GM19395 (cell line): ENCODE results near the gene PTTG2.

Source experiments
- ATAC-seq: cut with Tn5 transposase; IDR thresholded peaks from one replicate; pipeline ENCODE4 v1.9.1; 2021; ENCODE audit warnings: mild to moderate bottlenecking, moderate library complexity; ENCODE audit not compliant: unreplicated experiment

PTTG2 gene

DNA sequence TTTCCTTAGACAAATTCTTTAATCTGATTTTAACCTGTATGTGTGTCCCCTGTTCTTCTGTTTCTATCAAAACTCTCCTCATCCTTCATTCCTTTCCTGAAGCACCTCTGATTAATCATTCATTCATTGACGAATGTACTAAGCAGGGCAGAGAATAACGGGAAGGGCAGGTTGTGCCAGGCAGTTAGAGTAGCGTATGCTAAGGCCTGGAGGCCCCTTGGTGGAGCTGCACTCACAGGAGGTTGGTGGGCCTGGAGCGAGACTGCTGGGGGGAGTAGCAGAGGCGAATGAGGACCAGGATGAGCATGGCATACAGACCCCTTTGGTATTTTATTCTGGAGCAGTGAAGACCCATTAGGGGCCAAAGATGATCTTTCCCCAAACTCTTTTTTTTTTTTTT, 22.5 kb downstream of the PTTG2 start:
- no peak for ATAC-seq

DNA sequence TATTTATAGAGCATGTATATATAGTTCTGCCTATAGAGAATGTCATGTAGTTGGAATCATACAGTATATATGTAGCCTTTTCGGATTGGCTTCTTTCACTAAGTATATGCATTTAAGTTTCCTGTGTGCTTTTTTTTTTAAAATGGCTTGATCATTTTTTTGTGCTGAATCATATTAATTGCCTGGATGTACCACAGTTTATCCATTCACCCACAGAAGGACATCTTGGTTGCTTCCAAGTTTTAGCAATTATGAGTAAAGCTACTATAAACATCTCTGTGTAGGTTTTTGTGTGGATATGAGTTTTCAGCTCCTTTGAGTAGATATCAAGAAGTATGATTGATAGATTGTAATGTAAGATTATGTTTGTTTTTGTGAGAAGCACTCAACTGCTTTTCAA, 23.8 kb downstream of the PTTG2 start:
- no peak for ATAC-seq

DNA sequence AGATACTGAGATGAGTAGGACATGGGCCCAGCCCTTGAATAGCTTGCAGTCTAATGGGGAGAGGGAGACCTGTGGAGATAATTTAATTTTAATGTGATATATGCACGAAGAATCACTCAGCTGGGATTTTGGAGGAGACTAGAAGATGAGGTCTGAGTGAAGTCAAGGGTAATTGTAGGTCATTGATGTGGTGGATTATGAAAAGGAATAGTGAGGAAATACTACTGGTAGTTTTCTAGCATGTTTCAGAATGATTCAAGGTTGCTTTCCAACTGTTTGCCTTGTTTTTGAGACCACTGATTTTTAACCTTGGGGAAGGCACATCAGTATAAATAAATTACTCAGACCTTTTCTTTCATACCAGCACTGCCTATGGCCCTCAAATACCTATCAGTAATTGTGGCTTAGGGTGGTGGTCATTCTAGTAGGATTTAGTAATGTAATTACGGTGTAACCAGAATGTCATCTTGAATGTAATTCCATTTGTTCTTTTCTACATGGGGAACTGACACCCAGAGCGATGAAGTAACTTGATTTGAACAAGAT, 25.6 kb downstream of the PTTG2 start:
- ATAC-seq: no peak

DNA sequence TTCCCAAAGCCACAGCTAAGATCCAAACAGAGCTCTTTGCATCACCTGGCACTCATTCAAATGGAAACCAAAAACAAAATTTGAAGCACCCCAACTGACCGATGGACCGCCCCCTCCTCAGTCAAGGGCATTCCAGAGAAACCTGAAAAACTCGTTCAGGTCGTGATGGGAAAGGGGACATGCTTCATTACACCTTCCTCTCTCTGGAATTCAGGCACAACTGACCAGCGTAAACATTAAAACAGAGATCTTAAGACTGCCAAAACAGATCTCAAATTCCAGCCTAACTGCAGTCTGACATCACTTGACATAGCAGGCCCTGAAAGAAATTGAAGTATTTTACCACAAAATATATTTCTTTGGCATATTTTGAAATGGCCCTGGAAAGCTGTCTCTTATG, 28.5 kb downstream of the PTTG2 start:
- ATAC-seq: no peak

DNA sequence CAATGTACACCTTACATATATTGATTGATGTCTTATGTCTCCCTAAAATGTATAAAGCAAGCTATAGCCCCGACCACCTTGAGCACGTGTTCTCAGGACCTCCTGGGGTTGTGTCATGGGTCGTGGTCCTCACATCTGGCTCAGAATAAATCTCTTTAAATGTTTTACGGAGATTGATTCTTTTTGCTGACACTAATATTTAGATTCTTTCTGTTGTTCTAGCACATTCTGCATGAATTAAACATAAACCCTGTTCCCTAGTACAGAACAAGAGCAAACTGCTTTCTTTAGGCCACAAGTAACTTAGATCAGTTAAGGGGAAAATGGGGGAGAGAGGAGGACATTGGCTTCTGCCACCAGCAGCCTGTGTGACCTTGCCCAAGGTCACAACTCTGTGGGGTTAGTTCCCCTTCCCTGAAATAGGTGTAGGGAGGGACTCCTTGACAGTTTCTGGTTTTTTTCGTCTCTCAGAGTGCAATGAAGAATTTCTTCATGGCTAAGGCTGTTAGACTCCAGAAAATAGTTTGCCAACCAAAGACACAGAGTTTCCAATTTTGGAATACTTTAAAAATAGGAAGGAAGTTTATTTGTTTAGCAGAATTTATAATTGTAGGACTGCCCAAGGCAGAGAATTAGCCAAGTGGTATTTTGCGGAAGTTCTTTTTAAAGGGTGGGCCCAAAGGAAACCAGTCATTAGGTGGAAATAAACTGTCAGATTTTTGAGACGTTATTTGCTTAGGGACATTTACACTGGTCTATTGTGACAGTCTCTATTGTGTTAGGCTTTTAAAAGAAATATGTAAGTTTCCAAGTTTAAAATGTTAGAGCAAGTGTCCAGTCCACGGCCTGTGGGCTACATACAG, 29.4 kb downstream of the PTTG2 start:
- peak; percentile 46 for ATAC-seq

DNA sequence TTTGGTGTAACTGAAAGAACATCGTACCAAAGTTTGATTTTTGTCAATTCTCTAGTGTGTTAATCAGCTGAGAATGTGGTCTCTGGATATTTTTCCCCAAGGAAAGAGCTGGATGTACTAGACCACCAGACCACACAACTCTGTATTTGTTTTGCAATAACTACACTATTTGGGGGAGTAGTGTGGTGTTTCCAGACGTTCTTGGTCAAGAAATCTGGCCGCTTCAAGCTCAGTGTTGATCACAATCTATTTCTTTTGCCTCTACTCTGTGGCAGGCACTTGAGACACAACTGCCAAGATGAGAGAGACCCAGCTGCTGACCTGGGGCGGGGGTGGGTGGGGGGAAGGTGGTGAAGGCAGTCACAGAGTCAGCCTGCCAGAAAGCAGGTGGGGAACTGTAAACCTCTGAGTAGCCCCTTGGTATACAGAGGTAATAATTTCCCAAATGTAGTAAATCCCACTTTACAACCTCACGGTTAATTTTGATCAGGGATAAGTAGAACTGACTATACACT, 30.6 kb downstream of the PTTG2 start:
- ATAC-seq: no peak

DNA sequence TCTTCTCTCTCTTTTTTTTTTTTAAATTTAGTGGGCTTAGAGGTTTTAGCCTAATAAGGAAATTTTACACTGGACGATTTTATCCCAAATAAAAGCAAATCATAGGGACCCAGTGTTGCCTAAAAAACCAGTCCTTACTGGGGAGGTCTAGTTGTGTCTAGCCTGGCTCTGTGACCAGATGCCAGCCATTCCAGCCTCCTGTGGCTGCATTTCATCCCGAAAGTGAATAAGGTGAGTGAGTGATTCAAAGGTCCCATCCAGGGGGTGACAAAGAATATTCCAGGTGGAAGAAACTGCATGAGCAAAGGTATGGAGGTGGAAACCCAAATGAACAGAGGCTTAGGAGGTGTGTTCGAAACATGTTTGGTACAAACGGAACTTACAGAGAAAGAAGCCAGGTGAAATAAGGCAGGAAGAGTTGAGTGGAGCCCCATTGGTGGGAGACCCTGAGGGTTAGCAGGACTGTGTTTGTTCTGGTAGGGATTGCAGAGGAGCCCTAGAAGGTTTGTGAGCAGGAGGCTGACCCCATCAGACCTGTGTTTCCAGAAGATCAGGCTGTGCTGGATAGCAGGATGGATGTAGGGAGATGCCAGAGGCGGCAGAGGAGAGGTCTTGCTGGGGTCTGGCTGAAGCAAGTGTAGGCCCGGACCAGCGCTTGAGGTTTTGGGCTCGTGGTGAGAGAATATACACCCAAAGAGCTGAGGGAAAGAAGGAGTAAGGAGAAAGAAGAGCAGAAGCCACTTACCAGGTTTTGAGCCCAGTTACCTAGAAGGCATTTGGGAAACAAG, 31.6 kb downstream of the PTTG2 start:
- ATAC-seq: no peak

DNA sequence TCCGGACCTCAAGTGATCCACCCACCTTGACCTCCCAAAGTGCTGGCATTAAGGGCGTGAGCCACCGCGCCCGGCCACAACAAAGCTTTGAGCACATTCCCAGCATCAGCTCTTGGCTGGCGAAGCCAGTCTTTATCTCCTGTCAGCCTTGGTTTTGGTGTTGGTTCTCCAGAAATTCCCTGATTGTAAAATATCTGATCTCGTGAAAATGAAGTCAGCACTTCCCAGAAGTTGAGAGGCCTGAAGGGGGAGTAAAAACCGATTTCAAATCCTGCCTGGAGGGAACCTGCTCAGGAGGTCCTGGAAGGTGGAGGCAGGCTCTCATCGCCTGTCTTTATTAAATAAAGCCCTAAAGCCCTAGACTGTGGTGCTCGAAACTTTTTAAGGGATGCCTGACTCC, 33.6 kb downstream of the PTTG2 start:
- no peak for ATAC-seq

DNA sequence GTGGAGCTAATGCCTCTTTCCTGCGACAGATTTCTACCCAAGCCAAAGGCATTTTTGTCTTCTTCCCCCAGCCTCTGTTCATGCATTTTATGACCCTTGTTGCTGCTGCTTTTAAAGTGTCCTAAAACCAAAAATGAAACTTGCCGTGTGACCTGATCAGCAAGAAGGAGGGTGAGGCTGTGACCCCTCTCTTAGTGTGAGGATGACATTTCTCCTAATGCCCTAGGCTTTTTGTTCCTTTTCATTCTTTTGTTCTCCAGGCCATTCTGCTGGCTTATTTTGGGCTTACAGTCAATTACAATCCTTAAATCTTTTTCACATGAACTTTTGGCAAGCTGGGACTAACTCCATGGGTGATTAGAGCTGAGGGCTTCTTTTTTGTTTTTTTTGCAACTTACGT, 34.4 kb downstream of the PTTG2 start:
- peak; percentile 79 for ATAC-seq

DNA sequence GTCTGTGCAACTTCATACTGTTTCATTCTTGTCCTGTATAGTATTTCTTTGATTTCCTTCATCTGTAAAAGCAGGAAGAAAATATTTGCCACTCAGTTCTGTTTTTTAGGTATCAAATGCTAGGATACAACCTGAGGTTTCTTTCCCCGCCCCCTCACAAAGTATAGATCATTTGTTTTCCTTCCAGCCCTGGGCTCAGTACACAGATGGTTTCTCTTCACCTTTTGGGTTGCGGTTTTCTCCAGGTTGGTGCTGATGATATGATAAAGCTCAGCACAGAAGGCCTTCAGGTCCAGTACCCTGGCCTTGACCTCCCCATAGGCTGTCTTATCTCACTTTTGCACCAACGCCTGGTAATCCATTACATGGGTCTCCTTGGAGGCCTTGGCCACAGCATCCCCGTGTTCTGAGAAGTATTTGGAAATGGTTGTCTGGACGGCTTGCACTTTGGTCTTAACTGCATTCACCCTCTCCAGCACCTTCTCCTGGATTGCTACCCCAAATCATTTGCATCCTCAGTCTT, 35.2 kb downstream of the PTTG2 start:
- no peak for ATAC-seq

DNA sequence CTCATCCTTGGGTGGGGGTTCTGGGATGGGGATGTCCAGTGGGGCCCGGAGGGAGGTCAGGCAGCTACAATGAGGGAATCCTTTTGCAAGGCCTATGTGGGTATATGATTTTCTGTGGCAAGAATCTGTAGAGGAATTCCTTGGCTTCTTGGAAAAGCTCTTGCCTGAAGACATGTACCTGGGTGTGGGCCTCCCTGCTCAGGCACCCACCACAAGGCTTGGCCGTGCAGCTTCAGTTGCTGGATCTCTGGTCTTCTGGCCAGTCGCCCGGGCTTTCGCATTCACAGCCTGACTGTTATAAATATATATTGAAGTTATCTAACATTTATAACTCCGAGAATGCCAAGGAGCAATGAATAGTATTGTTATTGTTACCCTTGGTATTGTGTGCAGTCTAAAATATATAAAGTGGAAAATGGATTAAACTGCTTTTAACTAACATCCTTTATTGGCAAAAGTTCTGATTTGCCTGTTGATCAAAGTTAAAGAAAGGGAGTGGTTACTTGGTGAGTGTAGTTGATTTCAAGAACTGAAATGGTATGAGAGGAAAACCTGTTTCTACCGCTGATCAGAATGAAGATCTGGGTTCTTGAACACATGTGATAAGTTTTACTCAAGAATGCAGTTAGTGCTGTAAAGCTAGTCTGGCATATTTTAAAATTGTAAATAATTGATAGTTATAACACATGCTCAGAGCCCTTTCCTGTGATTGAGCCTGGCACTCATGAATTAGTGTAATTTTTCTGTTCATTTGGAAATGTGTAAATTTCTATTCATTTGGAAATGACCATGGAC, 36.0 kb downstream of the PTTG2 start:
- no peak for ATAC-seq

DNA sequence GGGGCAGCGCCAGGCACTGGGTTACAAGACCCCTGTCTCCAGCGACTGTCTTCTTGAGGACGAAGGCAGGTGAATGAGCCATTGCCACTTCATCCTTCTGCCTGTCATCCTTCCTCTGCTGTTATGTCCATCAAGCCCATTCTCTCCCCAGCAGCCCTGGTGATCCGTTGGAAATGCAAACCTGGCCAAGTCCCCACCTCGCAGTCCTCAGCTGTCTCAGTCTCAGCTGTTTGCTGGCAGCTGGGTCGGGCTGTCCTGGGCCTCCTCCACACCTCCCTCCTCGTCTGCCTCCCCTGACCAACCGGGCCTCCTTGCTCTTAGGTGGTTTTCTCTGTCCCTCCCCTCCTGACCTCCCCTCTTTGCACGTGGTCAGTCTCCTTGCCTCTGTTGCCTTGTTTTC, 38.0 kb downstream of the PTTG2 start:
- no peak for ATAC-seq

DNA sequence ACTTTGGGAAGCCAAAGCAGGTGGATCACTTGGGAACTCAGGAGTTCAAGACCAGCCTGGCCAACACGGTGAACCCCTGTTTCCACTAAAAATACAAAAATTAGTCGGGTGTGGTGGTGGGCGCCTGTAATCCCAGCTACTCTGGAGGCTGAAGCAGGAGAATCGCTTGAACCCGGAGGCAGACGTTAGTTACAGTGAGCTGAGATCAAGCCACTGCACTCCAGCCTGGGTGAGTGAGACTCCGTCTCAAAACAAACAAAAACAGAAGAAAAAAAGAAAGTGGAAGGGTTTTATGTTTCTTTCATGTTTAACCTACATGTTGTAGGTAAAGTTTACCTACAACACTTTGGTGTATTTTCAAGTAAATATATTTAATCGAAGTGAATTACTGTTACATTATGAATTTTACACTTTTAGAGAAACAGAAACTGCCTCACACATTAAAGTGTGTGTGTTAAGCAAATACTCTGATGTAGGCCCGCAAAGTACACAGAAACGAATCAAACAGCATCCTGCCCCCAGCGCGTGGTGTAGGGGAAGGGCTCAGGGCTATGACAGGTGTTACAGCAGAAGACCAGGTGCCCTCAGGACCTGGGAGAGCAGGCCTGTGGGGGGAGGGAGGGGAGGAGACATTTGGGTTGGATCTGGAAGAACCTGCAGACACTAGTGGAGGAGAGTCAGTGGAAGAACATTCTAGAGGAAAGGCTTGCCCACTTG, 39.0 kb downstream of the PTTG2 start:
- no peak for ATAC-seq

DNA sequence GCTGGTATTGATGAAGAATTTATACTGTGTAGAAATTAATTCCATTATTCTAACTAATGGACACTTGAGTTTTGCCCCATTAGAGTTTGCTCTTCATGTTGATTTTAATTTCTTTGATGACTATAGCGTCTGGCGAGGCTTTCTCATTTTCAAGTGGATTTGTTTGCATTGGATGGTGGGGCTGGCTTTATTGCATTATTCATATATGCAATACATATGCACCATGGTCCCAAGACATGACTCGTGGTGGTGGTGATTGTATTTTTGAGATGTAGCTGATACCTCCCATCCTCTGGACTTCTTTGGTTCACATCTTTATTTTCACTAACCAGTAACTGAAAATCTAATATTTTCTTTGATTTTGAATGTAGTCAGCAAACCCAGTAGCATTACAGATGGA, 39.8 kb downstream of the PTTG2 start:
- ATAC-seq: no peak

DNA sequence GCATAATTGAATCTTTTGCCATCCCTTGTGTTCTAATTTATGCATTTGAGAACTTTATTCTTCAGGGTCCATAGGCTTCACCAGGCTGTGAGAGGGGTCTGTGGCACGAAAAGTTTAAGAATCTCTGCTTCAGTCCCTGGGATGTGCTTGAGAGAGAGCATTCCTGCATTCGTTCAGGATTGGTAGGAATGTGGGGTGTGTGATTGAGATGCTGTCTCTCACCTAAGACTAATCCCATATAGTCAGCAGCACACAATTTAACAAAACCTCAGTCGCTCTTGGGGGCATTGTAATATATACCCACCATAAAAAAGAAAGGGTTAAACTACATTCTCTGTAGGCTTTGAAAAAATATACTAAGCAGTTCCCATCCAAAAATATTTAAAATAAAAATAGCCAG, 41.7 kb downstream of the PTTG2 start:
- ATAC-seq: no peak

DNA sequence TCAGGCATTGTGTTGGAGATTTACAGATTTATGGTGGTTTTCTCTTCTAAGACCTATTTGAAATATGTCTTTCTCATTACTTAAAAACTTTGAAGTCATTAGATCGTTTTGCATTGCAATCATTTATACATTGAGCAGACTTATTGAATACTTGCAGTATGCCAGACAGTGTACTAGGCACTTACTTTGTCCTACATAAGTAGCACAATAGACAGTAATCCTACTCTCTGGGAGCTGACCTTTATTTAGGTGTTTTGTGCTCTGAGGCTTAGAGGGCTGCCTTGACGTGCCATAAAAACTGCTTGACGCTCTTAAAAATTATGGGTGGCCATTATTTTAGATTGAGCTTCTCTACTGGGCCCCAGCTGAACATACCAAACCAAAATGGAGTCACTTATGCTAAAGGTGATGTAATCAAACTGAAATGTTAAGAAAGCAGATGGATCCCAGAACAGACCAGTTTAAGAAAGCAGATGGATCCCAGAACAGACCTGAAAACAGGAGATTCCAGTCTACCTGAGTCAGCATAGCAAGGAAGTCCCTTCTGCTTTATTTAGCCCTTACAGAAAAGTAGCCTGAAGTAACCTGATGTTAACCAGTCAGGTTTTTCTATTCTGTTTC, 42.4 kb downstream of the PTTG2 start:
- no peak for ATAC-seq

DNA sequence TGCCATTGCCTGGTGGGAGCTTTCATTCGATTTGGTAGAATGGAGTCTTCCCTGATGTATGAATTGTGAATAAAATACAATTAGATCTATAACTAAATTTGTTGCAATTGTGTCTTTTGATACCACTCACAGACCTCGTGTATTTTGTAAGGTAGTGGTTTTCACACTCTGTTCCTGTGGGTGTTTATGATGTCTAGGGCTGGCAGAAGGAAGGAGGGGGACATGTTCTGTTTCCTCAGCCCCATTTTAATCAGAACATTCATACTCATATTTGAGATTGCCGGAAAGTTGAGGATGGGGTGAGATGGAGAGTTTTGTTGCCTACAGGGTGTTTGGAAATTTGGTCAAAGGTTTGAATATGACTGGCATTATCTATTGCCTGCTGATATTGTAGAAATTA, 42.9 kb downstream of the PTTG2 start:
- ATAC-seq: no peak

DNA sequence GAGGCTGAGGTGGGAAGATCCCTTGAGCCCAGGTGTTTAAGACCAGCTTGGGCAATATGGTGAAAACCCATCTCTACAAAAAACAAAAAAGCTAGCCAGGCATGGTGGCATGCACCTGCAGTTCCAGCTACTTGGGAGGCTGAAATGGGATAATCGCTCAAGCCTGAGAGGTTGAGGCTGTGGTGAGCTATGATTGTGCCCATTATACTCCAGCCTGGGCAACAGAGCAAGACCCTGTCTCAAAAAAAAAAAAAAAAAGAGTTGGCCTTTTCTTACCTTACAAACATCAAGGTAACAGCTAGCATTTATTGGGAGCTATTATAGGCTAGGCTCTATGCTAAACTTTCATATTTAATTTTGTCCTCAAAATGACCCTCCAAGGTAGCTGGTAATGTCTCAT, 43.4 kb downstream of the PTTG2 start:
- ATAC-seq: no peak

DNA sequence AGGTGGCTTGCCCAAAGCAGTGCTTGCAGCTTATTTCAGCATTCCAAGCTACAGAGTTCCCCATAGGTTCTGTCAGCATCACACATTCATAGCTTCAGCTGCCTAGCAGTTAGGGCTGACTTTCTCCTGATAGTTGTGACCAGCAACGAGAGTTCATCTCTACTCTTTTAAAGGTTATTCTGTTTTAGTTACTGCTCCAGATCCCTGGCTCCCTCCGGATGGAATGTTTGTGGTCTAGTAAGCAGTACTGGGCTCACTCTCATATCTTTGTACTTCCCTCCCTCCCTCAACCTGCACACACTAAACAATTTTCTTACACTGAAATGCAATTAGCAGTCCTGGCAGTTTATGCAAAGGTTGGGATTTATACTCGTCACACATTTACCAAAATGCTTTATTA, 43.9 kb downstream of the PTTG2 start:
- ATAC-seq: no peak

DNA sequence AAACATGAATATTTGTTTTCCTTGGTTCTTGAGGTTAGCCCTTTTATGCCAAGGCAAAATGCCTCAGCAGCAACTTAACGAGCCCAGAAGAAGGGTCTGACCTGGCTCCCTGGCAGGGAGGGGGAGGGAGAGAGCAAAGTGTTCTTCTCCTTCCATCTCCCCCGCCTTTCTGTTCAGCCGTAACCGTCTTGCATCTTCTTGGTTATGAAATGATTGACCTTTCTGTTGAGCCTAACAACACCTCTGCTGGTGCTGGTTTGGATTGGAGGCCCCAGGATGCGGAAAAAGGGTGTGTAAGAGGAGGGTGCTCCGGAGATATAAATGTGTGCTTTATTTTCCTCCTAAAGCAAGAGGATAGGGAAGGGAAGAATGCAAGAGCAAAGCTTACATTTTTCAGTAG, 44.7 kb downstream of the PTTG2 start:
- no peak for ATAC-seq
